Stimulated activated CD4-positive, alpha-beta T cell treated with anti-CD3 and anti-CD28 coated beads, Interleukin-1b, Interleukin-23, amount 100 ng/mL, for 4 hours (primary cell): ENCODE measurements around the gene FOLR1.
"Not testable (repeated sequence)": the region's sequence is repeated elsewhere in the genome, so short reads cannot be mapped to it uniquely, and the experiment has no call there.

ENCODE experiments used
- DNase-seq, 2 donors: peaks; one replicate each; pipeline ENCODE4 v3.0.0-alpha.2; 2020; ENCODE audit warnings: low read depth in 2 of 2

Gene FOLR1

DNA sequence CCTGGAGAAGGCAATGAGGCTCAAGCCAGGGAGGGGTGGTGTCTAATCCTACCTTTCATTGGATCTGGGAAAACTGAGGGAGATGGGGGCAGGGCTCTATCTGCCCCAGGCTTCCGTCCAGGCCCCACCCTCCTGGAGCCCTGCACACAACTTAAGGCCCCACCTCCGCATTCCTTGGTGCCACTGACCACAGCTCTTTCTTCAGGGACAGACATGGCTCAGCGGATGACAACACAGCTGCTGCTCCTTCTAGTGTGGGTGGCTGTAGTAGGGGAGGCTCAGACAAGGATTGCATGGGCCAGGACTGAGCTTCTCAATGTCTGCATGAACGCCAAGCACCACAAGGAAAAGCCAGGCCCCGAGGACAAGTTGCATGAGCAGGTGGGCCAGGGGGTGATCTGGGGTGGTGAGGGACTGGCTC lies at the start of gene FOLR1:
TSS of gene FOLR1 (plus strand) at position 180 of the 421 bp plus-strand sequence. CDS start at position 214, 34 bp downstream.
- DNase-seq: no peak

DNA sequence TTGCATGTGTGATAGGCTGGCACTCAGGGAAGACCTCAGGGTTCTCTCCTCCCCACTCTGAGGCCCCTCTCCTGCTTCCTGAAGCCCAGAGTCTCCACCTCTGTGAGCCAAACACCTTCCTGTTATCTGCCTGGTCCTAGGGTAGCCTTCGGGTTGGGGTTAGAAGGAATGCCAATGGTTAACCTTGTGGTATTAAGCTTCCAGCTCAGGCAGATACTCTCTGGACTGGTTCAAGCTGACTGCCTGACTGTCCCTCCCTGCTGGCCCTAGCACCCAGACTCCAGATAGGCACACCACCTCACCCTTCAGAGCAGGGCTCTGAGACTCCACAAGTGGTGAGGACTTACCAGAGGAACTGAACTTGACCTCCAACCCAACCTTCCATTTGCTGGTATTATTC lies 49.4 kb upstream of the FOLR1 start:
- not testable (repeated sequence) for DNase-seq

- no peak for DNase-seq
Observed at GRCh38 chr11:72144807-72145565, 47.0 kb upstream of the FOLR1 start.

- DNase-seq: no peak
Observed at GRCh38 chr11:72146625-72147024, 45.3 kb upstream of the FOLR1 start.

- no peak for DNase-seq
Observed at GRCh38 chr11:72150882-72151281, 41.1 kb upstream of the FOLR1 start.

DNA sequence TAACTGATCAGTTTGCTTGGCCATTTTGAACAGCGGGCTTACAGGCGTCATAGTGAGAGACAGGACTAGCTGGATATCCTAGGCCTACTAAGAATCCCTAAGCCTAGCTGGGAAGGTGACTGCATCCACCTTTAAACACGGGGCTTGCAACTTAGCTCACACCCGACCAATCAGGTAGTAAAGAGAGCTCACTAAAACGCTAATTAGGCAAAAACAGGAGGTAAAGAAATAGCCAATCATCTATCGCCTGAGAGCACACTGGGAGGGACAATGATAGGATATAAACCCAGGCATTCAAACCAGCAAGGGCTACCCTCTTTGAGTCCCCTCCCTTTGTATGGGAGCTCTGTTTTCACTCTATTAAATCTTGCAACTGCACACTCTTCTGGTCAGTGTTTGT lies 38.1 kb upstream of the FOLR1 start:
- DNase-seq: not testable (repeated sequence)

- DNase-seq: no peak
Observed at GRCh38 chr11:72154816-72155215, 37.1 kb upstream of the FOLR1 start.

DNA sequence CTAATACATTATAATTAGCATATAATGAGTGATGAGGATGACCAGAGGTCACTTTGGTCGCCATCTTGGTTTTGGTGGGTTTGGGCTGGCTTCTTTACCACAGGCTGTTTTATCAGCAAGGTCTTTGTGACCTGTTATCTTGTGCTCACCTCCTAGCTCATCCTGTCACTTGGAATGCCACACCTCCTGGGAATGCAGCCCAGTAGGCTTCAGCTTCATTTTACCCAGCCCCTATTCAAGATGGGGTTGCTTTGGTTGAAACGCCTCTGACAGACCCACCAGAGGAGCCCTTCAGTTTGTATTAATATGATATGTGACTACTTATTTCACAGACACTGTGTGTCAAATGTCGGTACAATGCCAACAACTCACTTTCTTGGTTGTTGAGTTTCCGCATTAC lies 36.2 kb upstream of the FOLR1 start:
- no peak for DNase-seq

DNA sequence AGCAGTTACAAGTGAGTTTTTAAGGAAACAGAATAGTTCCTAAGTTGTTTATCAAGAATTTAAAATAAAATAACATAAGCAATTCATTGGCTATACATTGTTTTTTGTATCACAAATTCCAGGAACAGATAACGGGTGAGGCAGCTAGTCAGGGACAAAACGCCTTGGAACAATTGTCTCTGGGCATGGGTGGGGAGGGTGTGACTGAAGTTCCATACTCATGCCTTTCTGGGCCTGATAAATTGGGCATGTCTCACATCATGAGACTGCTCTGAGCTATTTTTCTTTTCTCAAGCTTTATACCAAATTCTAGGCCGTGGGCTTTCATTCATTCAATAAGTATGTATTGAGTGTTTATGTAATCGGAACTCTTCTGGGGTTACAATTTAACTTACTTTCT lies 34.8 kb upstream of the FOLR1 start:
- no peak for DNase-seq

DNA sequence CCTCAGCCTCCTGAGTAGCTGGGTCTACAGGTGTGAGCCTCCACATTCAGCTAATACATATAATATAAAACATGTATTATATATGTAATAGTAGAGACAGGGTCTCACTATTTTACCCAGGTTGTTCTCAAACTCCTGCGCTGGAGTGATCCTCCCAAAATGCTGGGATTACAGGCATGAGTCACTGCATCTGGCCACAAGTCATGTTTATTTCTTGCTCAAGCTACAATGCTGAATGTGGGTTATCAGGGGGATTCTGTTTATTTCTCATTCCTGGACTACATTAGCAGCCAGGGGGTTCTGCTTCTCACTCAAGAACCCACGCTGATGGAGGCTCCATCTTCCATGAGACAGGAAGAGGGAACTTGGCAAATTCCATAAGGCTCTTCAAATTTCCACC lies 31.6 kb upstream of the FOLR1 start:
- DNase-seq: no peak

DNA sequence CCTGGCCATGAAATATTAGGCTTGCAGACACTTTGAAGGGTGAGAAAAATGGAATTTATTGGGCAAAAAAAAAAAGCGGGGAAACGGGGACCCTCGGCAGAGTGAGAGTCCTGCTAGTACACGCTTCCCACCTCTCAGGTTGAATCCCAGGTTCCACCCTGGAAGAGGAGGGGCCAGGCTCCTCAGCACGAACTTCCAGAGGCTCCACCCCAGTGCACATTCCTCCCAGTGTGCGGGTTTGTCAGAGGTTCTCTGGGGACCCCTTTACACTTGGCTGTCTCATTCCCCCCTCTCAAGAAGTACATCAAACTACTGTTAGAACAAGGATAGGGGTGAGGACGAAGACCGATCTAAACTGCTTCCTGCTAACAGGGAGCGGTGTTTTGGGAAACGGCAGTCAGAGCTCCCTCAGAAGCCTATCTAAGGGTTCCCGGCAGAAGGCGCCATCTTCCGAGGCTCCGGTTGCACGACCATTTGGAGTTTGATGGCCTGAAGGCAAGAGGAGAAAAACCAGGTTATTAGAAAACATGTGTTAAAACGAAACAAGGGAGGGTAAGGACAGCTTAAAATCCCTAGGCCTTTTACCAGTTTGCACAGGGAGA lies 28.9 kb upstream of the FOLR1 start:
- DNase-seq: no peak

- DNase-seq: not testable (repeated sequence)
Observed at GRCh38 chr11:72164187-72164586, 27.8 kb upstream of the FOLR1 start.

- DNase-seq: not testable (repeated sequence)
Observed at GRCh38 chr11:72169046-72169555, 22.8 kb upstream of the FOLR1 start.

DNA sequence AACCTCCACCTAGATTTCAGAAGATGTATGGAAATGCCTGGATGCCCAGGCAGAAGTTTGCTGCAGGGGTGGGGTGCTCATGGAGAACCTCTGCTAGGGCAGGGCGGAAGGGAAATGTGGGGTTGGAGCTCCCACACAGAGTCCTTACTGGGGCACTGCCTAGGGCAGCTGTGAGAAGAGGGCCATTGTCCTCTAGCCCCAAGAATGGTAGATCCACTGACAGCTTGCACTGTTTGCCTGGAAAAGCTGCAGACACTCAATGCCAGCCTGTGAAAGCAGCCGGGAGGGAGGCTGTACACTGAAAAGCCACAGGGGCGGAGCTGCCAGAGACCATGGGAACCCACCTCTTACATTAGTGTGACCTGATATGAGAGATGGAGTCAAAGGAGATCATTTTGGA lies 22.2 kb upstream of the FOLR1 start:
- DNase-seq: not testable (repeated sequence)

- DNase-seq: not testable (repeated sequence)
Observed at GRCh38 chr11:72172043-72172442, 19.9 kb upstream of the FOLR1 start.

DNA sequence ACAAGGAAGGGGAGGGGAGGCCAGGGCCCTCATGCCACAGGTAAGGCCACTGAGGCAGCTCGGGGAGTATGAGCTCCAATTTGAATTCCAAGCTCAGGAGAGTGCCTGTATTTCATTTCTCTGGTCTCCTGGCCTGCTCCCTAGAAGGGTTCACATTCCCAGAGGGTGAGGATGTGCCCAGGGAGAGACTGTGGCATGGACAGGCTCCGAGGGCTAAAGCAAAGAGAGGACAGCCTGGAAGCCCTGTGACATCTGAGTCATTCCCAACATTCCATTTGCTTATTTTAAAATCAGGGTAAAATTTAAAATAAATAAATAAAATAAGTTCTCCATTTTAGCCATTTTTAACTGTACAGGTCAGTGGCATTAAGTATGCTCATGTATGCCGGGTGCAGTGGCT lies 18.6 kb upstream of the FOLR1 start:
- no peak for DNase-seq

DNA sequence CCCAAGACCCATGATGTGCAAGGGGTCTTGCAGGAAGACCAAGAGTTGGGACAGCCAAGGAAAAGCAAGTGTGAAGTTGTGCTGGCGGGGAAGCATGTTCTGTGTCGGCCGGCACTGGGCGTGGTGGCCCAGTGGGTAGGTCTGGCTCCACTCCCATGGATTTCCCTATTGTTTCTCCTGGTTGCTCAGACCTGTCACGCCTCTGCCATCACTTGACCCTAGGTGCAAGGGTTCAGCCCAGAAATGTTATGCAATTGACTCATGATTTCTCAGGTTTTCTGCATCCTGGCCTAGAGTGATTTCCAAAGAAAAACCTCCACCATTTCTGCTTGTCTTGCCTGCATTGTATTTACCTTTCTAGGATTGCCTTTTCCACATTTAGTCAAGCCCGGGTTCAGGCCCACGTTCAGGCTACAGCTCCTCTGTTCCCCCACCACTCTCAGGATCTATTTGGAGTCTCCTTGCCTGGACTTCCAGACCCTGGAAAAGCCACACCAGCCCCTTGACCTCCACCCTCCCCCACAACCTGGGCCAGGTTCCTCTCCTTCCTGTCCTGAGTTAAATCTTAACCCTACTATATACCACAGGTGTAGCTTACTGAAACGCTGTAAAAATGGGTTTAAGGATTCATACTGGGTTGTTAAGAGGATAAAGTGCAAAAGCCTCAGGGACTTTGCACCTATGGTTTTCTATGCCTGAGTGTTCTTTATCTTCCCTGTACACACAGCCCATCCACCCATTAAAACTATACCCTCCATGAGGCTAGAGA lies 17.5 kb upstream of the FOLR1 start:
- no peak for DNase-seq

DNA sequence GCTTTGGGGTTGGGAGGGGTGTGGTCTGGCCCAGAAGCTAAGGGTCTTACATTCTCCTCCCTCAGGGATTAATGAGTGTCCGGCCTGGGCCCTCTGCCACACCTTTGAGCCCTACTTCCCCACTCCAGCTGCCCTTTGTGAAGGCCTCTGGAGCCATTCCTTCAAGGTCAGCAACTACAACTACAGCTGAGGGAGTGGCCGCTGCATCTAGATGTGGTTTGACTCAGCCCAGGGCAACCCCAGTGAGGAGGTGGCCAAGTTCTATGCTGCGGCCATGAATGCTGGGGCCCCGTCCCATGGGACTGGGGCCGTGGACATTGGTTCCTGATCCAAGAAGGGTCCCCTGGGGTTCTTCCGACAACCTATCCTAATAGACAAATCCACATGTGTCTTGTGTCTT lies 14.3 kb upstream of the FOLR1 start:
- no peak for DNase-seq

- no peak for DNase-seq
Observed at GRCh38 chr11:72179049-72179803, 12.7 kb upstream of the FOLR1 start.

DNA sequence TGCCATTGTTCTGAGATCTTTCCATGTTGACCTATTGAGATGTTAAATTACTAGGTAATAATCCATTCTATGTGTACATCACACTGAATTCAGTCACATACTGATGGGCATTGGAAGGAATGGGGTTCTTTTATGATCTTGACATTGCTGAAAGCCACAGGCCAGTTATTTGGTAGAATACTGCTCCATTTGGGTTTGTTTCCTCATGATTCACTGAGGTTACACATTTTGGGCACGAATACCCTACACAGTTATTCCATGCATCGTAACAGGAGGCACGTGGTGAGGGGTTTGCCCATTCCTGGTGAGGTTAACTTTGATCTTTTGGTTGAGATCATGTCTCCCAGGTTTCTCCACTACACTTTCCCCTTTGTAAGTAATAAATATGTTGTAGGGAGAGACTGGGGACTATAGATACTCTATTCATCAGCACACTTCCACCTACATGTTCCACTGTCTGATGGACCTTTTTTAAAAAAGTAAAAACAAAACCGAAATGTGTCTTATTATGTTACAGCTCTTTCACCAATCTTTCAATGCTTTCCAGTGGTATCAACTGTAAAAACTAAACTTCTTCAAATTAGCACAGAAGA lies 12.0 kb upstream of the FOLR1 start:
- no peak for DNase-seq

- not testable (repeated sequence) for DNase-seq
Observed at GRCh38 chr11:72180892-72181552, 10.9 kb upstream of the FOLR1 start.
